Cardiac muscle cell (in vitro differentiated cells and primary cell): ENCODE results near the gene TCERG1L. TPM values are rescaled to one million over a fixed set of nuclear protein-coding genes. Genes with fewer than 3 reads are reported as not detected.

ENCODE experiments used
- DNase-seq, 2 donors: peaks; one replicate each; pipeline versions ENCODE4 v3.0.0 to v3.0.0-alpha.2; 2010 to 2017; ENCODE audit warnings: low read depth in 1 of 2, low spot score in 1 of 2
- H3K27ac ChIP-seq: fragments of 200-600 bp; sonication (generic); 2 replicates; pipeline ENCODE4 v1.5.1; 2016
- H3K27me3 ChIP-seq: fragments of 200-600 bp; sonication (generic); 2 replicates; pipeline ENCODE4 v1.6.0; 2016; ENCODE audit warnings: control low read depth
- H3K36me3 ChIP-seq: fragments of 200-600 bp; sonication (generic); 2 replicates; pipeline ENCODE4 v1.5.1; 2016; ENCODE audit warnings: control low read depth
- H3K4me1 ChIP-seq: fragments of 200-600 bp; sonication (generic); 2 replicates; pipeline ENCODE4 v1.8.1; 2017; ENCODE audit warnings: low read depth, mild to moderate bottlenecking, mixed run types
- H3K4me3 ChIP-seq: fragments of 200-600 bp; sonication (generic); 2 replicates; pipeline ENCODE4 v1.5.1; 2016; ENCODE audit warnings: mild to moderate bottlenecking
- H3K9me3 ChIP-seq: fragments of 200-600 bp; sonication (generic); 2 replicates; pipeline ENCODE4 v1.5.1; 2017; ENCODE audit warnings: low read depth, mild to moderate bottlenecking, control low read depth
- CTCF ChIP-seq: IDR thresholded peaks from 2 replicates; pipeline ENCODE4 v1.5.1; 2012; ENCODE audit warnings: low read depth, mild to moderate bottlenecking, low read length
- polyA plus RNA-seq: library from polyadenylated mRNA; unstranded; fragments of >200 nt; fragmentation: Nextera tagmentation; extraction: Ambion mirVana; gene quantifications from 2 replicates; pipeline ENCODE4 v1.2.1, GENCODE V29; 2016
- total RNA-seq: library from RNA; depleted of rRNA; stranded (reverse); fragments of >200 nt; gene quantifications from 2 replicates; pipeline ENCODE4 v1.2.3, GENCODE V29; 2016

The TCERG1L gene
- total and polyA plus RNA-seq, 2 experiments from 2014 or later, result 0.12 to 1.9 TPM

DNA sequence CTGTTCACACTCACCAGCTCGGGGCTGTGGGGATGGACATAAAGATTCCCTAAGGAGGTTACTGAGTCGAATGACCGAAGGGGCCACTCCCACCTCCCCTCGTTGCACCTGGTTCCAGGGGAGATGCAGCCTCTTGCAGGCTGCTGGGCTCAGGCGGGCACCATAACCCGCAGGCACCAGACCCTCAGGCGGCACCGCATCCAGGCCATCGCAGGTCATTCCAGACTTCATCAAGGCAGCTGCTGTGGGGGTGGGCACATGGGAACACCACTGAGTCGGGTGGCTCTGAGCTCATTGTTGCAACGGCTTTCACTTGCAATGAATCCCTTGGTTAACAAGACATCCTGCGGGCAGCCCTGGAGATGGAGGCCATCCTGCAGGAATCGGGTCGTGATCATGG lies 221.7 kb downstream of the TCERG1L start:
- no peaks in the 10 kb centered on the region for H3K27me3 ChIP-seq
- H3K27ac ChIP-seq, result no peak overlapping the region
- no peak overlapping the region for H3K4me3 ChIP-seq
- H3K4me1 ChIP-seq, result no peaks in the 10 kb centered on the region
- no peaks in the 10 kb centered on the region for H3K36me3 ChIP-seq
- H3K9me3 ChIP-seq, result no peaks in the 10 kb centered on the region
- TF ChIP-seq CTCF, result no peak
- no peak for DNase-seq

DNA sequence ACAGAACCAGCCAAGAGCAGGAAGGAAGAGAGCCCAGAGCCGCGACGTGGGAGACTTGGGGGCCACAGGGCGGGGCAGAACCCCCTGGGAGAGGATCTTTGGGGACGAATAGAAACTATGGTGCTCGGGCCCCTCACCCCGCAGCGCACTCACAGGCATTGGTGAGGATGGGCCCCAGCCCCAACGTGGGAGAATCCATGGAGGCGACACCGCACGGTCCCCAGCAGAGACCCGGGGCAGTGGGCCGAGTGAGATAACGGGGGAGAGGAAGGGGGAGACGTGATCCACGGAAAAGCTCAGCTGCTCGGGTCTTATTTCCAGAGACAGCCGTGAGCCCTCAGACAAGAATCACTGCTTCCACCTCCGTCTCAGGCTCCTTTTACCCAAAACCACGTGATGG lies 222.4 kb downstream of the TCERG1L start:
- no peak for DNase-seq
- Histone ChIP-seq H3K27ac (no peak overlapping the region), H3K9me3 (no peaks in the 10 kb centered on the region), H3K36me3 (no peaks in the 10 kb centered on the region), H3K4me3 (no peak overlapping the region), H3K27me3 (no peaks in the 10 kb centered on the region), H3K4me1 (no peaks in the 10 kb centered on the region)
- no peak for TF ChIP-seq CTCF

- H3K36me3 ChIP-seq, result no peaks in the 10 kb centered on the region
- no peaks in the 10 kb centered on the region for H3K4me1 ChIP-seq
- no peak for TF ChIP-seq CTCF
- no peak overlapping the region for H3K4me3 ChIP-seq
- no peak overlapping the region for H3K27ac ChIP-seq
- no peaks in the 10 kb centered on the region for H3K9me3 ChIP-seq
- no peak for DNase-seq
- H3K27me3 ChIP-seq, result no peaks in the 10 kb centered on the region
Measured at GRCh38 chr10:131088619-131089018, 222.9 kb downstream of the TCERG1L start.

GRCh38 chr10:131087464-131088215 lies 223.9 kb downstream of the TCERG1L start:
- TF ChIP-seq CTCF, result no peak

DNA sequence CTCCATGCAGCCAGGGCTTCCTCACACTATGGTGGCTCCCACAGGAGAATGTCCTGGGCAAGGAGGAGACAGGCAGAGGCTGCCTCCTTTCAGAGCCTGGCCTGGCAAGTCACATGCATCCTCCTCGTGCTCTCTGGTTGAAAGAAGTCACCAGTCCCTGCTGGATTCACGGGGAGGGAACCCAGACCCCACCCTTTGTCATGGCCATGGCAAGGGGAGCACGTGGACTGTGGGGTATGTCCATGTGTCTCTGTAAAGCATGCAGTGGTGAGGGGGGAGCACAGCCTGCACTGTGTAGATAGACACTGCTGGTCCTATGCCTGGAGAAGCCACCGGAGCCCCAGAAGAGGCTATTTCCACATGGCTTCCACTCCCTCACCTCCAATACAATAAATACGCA lies 225.0 kb downstream of the TCERG1L start:
- H3K9me3 ChIP-seq, result no peaks in the 10 kb centered on the region
- no peak for TF ChIP-seq CTCF
- H3K27me3 ChIP-seq, result no peaks in the 10 kb centered on the region
- no peaks in the 10 kb centered on the region for H3K36me3 ChIP-seq
- H3K4me3 ChIP-seq, result no peak overlapping the region
- H3K4me1 ChIP-seq, result no peaks in the 10 kb centered on the region
- H3K27ac ChIP-seq, result no peak overlapping the region
- no peak for DNase-seq

More at GRCh38 chr10:131087464-131088215, 223.9 kb downstream of the TCERG1L start:
- Histone ChIP-seq H3K27ac (no peak overlapping the region), H3K36me3 (no peaks in the 10 kb centered on the region), H3K4me3 (no peak overlapping the region), H3K27me3 (no peaks in the 10 kb centered on the region), H3K9me3 (no peaks in the 10 kb centered on the region), H3K4me1 (no peaks in the 10 kb centered on the region)
- no peak for DNase-seq
